Ishikawa (cell line): Measurements from ENCODE around the gene JPH3.

Experiments
- CEBPB ChIP-seq: IDR thresholded peaks from 2 replicates; pipeline ENCODE4 v1.6.1; 2012
- CREB1 ChIP-seq: IDR thresholded peaks from 2 replicates; pipeline ENCODE4 v1.6.1; 2012; ENCODE audit warnings: low read depth
- EGR1 ChIP-seq: IDR thresholded peaks from 2 replicates; pipeline ENCODE4 v1.6.1; 2012
- EP300 ChIP-seq: IDR thresholded peaks from 2 replicates; pipeline ENCODE4 v1.6.1; 2012; ENCODE audit warnings: borderline replicate concordance
- FOXM1 ChIP-seq: IDR thresholded peaks from 2 replicates; pipeline ENCODE4 v1.6.1; 2012; ENCODE audit warnings: low read depth, borderline replicate concordance
- NFIC ChIP-seq: IDR thresholded peaks from 2 replicates; pipeline ENCODE4 v1.6.1; 2012
- RAD21 ChIP-seq: IDR thresholded peaks from 2 replicates; pipeline ENCODE4 v1.6.1; 2012; ENCODE audit warnings: low read depth
- TAF1 ChIP-seq: IDR thresholded peaks from 2 replicates; pipeline ENCODE4 v1.6.1; 2012; ENCODE audit warnings: low read depth, mild to moderate bottlenecking
- TCF12 ChIP-seq: IDR thresholded peaks from 2 replicates; pipeline ENCODE4 v1.6.1; 2012; ENCODE audit warnings: low read depth
- TEAD4 ChIP-seq: IDR thresholded peaks from 2 replicates; pipeline ENCODE4 v1.6.1; 2012
- YY1 ChIP-seq: IDR thresholded peaks from 2 replicates; pipeline ENCODE4 v1.6.1; 2012; ENCODE audit warnings: low read depth
- ZBTB7A ChIP-seq: IDR thresholded peaks from 2 replicates; pipeline ENCODE4 v1.6.1; 2012; ENCODE audit warnings: low read depth
- TF ChIP-seq, protein P1 (sequence below): IDR thresholded peaks from 2 replicates; pipeline ENCODE4 v1.6.1; 2012
- TF ChIP-seq, protein P2 (sequence below): IDR thresholded peaks from 2 replicates; pipeline ENCODE4 v1.6.1; 2012
- TF ChIP-seq, protein P3 (sequence below): IDR thresholded peaks from 2 replicates; pipeline ENCODE4 v1.6.1; 2012; ENCODE audit warnings: low read depth, mild to moderate bottlenecking

JPH3 gene

DNA sequence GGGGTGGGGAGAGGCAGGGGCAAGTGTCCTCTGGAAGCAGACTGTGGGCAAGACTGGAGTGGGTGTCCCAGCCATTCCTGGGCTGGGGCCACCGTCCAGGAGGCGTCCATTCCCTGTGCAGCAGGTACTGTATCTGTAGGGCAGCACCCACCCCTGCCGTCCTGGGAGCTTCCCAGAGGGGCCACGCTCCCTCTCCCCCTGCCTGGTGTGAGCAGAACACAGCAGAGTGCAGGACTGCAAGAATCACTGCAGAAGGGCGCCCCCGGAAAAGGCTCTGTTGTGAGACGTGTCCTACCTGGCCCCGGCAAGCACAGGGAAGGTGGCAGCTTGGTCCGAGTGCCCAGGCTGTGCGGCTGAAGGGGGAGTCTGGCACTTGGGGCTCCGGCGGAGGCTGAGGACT is 93.2 kb downstream of the JPH3 start:
- TF ChIP-seq ZBTB7A (no peak), EP300 (no peak), CREB1 (no peak), FOXM1 (no peak), TCF12 (no peak), NFIC (no peak), RAD21 (no peak), YY1 (no peak), EGR1 (no peak), TEAD4 (no peak), TAF1 (no peak), CEBPB (no peak)
- TF ChIP-seq, protein P1, sequence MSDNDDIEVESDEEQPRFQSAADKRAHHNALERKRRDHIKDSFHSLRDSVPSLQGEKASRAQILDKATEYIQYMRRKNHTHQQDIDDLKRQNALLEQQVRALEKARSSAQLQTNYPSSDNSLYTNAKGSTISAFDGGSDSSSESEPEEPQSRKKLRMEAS = no peak
- TF ChIP-seq, protein P2, sequence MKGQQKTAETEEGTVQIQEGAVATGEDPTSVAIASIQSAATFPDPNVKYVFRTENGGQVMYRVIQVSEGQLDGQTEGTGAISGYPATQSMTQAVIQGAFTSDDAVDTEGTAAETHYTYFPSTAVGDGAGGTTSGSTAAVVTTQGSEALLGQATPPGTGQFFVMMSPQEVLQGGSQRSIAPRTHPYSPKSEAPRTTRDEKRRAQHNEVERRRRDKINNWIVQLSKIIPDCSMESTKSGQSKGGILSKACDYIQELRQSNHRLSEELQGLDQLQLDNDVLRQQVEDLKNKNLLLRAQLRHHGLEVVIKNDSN = no peak
- TF ChIP-seq, protein P3, sequence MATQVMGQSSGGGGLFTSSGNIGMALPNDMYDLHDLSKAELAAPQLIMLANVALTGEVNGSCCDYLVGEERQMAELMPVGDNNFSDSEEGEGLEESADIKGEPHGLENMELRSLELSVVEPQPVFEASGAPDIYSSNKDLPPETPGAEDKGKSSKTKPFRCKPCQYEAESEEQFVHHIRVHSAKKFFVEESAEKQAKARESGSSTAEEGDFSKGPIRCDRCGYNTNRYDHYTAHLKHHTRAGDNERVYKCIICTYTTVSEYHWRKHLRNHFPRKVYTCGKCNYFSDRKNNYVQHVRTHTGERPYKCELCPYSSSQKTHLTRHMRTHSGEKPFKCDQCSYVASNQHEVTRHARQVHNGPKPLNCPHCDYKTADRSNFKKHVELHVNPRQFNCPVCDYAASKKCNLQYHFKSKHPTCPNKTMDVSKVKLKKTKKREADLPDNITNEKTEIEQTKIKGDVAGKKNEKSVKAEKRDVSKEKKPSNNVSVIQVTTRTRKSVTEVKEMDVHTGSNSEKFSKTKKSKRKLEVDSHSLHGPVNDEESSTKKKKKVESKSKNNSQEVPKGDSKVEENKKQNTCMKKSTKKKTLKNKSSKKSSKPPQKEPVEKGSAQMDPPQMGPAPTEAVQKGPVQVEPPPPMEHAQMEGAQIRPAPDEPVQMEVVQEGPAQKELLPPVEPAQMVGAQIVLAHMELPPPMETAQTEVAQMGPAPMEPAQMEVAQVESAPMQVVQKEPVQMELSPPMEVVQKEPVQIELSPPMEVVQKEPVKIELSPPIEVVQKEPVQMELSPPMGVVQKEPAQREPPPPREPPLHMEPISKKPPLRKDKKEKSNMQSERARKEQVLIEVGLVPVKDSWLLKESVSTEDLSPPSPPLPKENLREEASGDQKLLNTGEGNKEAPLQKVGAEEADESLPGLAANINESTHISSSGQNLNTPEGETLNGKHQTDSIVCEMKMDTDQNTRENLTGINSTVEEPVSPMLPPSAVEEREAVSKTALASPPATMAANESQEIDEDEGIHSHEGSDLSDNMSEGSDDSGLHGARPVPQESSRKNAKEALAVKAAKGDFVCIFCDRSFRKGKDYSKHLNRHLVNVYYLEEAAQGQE = no peak

DNA sequence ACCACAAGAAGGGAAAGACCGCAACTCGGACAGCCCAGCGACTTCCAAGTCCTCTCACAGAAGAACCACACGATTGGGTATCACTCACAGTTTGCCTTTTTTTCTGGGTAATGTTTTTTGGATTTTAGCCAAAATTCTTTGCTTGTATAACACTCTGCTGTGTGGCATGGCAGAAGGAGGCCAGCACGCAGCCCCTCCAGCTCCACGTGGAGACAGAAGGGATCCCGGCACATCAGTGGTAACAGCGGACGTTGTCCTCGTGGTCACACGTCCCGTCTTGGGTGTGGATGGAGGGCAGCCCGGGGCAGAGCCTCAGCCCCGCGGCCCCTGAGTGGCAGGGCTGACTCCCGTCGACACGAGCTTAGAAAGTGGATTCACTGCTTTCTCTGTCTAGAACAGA is 94.4 kb downstream of the JPH3 start:
- no peak for TF ChIP-seq FOXM1
- TF ChIP-seq NFIC = 0 out of 2 replicates have a peak, but pooled peaks have one; percentile 11

DNA sequence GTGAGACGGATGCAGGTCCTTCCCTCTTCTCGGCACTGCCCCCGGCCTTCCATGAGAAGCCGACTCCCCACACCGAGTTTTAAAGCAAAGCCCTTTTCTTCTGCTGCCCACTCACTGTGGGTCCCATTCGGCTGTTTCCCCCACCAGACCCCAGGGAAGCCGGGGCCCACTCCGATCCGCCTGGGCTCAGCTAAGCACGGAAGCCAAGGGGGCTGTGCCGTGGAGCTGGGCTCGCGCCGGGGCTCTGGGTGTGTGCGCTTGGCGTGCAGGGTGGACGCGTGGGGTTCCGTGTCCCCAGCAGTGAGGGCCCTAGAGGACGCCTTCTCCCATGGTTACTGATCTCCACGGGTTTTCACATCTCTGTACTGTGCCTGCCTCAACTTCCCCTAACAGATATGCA is 94.9 kb downstream of the JPH3 start:
- TF ChIP-seq TAF1 (no peak), NFIC (no peak), ZBTB7A (no peak), TCF12 (no peak), CEBPB (no peak), EP300 (no peak), EGR1 (no peak), YY1 (no peak), CREB1 (no peak), FOXM1 (no peak)
- TF ChIP-seq, protein P3 = no peak
- TF ChIP-seq, protein P2 = no peak

DNA sequence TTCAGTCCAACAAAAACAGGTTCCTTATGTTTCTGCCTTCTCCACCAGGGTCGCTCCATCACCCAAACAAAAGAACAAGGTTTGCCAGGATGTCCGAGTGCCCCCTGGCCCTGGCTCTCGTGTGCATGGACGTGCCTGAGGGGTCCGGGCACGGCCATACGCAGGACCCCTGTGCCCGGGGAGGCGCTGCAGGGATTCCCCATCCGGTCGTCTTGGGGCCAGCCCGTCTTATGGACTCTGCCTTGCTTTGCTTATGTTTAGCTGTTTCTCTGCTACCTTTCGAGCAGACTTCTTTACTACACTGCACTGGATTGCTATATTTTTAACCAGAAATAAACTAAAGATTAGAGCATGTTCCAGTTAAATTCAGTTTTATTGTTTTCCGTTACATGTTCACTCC is 95.5 kb downstream of the JPH3 start:
- no peak for TF ChIP-seq YY1
- no peak for TF ChIP-seq EP300
- TF ChIP-seq CREB1 = no peak
- TF ChIP-seq TCF12 = no peak
- TF ChIP-seq FOXM1 = no peak
- no peak for TF ChIP-seq EGR1
- no peak for TF ChIP-seq RAD21
- TF ChIP-seq, protein P1 = no peak
- no peak for TF ChIP-seq NFIC
- no peak for TF ChIP-seq ZBTB7A
- TF ChIP-seq, protein P3 = no peak

DNA sequence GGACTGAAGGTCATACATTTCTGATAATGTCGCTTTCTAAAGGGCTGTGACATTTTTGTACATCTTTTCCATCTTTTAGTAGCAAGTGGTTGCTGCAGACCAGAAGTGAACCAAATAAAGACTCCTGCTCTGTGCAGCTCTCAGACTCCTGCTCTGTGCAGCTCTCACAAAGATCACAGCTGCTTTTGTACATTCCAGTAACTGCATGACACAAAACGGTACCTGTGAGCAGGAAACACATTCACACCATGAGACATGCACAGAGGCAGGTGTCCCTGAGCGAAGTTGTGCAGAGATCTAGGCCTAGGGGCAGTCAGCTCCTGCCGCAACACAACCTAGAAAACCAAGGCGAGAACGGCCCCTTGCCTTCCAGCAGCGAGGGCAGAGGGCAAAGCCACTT is 95.9 kb downstream of the JPH3 start:
- TF ChIP-seq EGR1 (no peak), CEBPB (no peak), NFIC (no peak), EP300 (no peak), YY1 (no peak), RAD21 (no peak), ZBTB7A (no peak), FOXM1 (no peak)
- TF ChIP-seq, protein P3 = no peak
